GM21515 (cell line): ENCODE measurements around the gene NIFK.
"Not testable (repeated sequence)": the region's sequence is repeated elsewhere in the genome, so short reads cannot be mapped to it uniquely, and the experiment has no call there.

Experiments
- ATAC-seq: cut with Tn5 transposase; IDR thresholded peaks from one replicate; pipeline ENCODE4 v1.9.1; 2021; ENCODE audit not compliant: unreplicated experiment

The NIFK gene

DNA sequence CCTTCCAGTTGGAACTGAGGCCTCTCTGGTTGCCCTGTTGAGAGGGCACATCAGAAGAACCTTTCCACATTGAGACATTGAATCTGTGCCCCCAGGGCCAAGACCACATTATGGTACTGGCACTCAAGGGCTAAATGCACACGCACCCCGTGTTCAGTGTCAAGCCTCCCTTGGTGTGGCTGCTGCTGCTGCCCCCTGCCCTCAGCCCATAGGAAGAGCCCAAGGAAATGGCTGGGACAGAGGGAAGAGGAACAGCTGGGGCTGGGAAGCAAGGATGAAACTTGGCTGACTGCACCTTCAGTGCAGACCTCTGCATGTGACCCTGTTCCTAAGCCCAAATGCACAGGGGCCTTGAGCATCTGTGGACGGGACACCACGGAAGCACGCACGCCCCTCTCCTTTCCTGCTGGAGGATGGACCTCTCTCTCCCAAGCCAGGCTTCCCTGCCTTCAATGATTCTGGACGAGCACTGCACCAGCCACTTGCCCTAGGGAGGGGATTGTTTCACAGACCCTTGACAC lies 40.2 kb downstream of the NIFK start:
- no peak for ATAC-seq

DNA sequence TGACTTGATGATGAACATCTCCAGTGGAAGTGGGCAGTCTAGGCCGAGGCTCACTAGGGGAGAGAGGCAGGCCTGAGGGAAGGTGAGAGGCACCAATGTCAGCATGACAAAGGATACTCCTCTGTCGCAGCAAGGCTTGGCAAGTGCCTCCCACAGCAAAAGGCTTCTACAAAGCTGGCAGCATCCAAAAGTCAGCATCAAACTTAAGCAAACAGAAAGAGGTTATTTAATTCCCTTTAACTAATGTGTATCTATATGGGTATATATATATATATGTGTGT lies 41.6 kb downstream of the NIFK start:
- ATAC-seq = no peak

DNA sequence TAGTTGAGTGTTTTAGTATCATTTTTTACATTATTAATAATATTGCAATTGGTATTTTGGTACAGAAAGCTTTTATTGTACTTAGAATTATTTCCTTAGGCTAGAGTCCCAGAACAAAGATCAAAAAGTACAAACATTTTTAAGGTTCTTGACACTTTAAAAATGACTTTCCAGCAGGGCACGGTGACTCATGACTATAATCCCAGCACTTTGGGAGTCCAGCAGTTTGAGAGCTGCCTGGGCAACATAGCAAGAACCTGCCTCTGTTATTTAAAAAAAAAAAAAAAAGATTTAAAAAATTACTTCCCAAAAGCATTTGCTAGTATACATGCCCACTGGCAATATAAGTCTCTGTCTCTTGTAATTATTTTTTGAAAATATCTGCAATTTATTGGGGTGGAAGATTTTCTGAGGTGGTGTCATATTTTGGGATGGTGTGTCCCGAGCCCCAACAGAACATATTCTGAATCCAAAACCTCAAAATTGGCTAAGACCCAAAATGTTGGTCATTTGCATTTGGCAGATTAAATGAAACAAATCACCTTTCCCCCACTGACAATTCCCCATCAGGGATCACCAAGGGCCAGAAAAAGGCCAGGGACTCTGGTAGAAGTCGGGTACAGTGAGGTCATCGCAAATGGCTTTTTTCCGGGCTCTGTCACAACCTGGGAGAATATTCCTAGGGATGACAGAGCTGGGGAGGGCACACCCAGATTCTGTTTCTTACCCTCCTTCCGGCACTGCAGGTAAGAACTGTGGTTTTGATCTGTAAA lies 42.1 kb downstream of the NIFK start:
- no peak for ATAC-seq

DNA sequence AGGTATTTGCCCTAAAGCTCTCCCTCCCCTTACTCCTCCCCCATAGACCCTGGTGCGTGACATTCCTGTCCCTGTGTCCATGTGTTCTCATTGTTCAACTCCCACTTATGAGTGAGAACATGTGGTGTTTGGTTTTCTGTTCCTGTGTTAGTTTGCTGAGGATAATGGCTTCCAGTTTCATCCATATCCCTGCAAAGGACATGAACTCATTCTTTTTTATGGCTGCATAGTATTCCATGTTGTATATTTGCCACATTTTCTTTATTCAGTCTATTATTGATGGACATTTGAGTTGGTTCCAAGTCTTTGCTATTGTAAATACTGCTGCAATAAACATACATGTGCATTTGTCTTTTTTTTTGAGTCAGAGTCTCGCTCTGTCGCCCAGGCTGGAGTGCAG lies 46.1 kb downstream of the NIFK start:
- ATAC-seq = not testable (repeated sequence)

DNA sequence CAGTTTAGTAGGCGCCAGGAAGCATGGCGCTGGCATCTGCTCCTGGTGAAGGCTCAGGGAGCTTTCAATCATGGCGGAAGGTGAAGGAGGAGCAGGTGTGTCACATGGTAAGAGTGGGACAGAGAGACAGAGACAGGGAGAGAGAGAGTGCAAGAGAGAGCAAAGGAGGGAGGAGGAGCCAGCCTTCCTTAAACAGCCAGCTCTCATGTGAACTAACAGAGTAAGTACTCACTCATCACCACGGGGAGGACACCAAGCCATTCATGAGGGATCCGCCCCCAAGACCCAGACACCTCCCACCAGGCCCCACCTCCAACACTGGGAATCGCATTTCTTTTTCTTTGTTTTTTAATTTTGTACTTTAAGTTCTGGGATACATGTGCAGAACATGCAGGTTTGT lies 46.6 kb downstream of the NIFK start:
- no peak for ATAC-seq

DNA sequence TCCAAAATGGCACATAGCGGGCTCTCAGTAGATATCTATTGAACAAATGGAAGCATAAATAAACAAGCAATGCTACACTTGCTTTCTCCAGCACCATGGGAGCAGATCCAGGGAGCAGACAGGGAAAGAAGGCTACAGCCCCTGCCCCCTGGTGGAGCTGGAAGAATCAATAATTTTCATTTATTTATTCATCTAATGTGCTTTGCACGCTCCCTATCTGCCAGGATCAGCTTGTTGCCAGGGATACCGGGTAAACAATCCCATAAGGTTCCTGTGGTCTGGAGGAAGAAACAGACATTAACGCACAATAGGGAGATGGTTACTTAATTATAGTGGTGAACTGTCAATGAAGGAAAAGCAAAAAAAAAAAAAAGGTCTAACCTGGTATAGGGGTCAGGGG lies 47.3 kb downstream of the NIFK start:
- no peak for ATAC-seq

DNA sequence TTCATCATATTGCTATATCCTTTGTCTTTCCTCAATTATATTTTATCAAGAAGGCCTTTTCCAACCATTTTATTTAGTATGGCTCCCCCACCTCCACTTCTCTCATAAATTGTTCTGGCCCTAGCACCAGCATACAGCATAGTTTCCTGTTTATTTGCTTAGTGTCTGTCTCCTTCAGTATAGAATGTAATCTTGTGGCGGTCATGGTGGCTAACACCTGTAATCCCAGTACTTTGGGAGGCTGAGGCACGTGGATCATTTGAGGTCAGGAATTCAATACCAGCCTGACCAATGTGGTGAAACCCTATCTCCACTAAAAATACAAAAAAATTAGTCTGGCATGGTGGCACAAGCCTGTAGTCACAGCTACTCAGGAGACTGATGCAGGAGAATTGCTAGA lies 47.9 kb downstream of the NIFK start:
- ATAC-seq = no peak

DNA sequence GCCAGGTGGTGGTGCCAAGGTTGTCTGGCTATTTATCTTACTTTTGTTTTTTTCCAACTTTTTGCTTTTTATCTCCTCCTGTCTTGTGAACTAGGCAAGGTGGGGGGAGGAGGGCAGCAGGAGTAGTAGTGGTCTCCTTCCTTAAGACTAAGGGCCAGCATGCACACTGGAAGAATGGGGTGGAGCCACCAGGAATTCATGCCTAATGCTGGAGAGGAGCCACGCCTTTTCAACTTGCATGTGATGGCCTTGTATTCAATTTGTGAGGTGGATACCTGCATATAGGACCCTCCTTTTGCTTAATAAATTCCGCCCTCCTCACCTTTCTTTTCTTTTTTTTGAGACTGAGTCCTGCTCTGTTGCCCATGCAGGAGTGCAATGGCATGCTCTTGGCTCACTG lies 49.8 kb downstream of the NIFK start:
- ATAC-seq = no peak

DNA sequence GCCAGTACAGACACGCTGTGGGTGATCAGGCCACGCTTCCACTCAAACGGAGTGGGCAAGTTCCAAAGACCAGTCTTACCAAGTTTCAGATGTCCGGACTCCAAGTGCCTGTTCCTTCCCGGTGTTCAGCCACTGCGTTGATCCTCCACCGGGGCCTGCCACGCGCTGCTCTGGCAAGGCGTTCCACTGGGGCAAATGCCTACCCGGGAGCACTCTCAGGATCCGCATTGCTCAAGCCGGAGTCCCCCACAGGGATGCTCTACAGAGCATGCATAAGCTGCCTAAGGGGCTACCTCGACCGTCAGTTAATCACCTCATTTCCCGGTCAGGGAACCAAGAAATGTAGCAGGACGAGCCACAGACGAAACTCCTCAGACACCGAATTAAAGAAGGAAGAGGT lies 50.5 kb downstream of the NIFK start:
- no peak for ATAC-seq

DNA sequence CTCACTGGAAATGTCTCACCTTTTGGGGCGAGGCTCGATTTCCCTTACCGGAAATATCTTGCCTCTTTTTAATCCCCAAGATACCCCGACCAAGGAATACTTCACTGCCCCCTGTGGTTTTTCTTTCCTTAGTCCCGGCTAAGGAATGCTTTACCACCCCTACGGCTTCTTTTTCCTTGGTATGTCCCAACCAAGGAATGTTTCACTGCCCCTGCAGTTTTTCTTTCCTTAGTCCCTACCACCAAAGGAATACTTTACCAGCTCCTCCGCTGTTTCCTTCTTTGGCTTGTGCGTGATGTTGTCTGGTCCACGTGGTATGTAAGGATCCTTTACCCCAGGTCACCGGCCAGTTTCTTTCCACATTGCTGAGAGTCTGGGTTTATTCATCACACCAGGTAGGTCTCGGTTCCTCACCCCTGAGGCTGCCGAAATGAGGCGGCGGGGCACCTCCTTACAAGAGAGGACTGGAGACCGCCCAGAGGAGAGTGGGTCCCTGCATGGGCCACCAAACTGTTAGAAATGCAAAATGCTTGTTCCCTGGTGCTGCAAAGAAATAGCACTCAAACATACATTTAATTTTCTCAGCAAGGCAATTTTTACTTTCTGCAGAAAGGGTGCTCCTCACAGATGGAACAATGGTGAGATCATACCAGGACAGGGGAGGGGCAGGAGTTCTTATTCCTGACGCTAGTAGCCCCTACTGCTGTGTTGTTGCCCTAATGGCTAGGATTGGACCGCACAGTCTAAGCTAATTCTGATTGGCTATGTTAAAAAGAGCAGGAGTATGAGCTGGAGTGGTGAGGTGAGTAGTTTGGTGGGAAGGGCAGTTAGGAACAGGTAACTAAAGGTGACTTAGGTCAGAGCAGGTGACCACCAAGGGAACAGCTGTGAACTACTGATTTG lies 54.0 kb downstream of the NIFK start:
- no peak for ATAC-seq

DNA sequence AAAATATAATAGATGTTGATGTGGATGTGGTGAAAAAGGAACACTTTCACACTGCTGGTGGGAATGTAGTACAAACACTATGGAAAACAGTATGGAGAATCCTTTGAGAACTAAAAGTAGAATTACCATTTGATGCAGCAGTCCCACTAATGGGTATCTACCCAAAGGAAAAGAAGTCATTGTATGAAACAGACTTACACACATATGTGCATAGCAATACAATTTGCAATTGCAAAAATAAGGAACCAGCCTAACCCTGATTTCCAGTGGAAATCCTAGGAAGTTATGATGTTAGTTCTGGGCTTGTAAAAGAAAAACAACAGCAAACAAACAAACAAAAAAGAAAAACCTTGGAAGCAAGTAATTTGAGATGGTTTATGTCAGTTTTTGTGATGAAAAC lies 58.8 kb downstream of the NIFK start:
- ATAC-seq = no peak
